ENCODE data around the gene PAOX.
"Not testable (repeated sequence)": the region's sequence is repeated elsewhere in the genome, so short reads cannot be mapped to it uniquely, and the experiment has no call there.

PAOX gene

DNA sequence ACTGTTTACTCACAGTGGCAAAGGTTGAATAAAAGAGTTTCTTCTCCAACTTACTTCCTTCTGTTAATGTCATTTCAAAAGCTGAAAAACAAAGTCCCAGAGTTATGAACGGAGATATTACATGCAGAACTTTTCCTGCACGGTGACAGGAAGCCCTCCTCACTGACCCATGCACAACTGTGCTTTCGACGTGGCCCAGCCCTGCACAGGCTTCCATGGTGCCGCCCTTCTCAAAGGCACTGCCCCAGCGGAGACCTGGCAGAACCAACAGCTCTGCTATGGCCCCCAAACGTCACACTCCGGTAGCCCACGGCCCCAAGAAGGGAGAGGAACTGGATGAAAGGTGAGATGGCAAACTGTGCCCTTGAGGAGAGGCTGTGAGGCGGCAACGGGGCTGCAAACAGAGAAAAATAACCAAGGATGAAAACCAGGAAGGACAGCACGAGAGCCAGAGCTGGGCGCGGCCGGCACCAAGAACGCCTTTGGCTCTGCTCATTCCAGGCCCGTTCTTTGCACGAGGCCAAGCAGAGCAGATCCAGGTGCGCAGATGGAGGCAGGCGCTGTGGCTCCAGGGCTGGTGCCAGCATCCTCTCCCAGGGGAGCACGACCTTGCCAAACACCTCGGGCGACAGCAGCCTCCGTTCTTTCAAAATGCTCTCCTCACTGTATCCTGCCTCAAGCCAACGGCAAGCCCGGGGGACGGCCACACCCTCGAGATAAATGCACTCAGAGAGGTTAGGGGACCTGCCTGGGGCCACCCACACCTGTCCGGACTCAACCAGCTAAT lies 14.2 kb upstream of the PAOX start:
- no peak for DNase-seq (ENCODE audit: low read depth, low spot score)

DNA sequence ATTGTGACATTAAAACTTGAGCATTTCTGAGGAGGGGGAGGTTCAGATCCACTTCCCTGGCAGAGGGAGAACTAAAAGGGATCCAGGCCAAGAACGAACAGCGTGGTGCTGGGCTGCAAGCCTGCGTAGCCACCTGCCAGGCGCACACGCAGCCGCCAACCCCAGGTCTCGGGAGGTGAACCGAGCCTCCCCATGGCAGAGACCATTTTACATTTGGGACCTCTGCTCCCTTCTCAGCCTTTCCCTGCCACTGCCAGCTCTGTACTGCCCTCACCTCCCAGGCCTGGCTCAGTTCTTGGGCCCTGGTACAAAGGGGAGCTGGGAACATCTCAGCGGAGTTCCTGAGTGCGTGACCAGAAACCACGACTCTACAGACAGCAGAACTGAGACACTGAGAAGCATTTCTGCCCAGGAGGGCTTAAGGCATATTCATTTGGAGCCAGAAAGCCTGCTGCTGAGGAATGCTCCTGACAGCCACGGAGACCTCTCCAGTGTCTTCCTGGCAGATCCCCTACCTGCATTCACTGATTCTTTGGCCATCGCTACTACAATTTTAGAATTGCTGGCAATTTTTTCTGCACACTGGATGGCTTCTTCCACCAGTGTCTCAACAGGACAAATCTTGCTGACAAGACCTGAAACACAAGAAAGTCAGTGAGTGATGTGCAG lies 13.5 kb upstream of the PAOX start:
- no peak for DNase-seq (ENCODE audit: low read depth, low spot score)

DNA sequence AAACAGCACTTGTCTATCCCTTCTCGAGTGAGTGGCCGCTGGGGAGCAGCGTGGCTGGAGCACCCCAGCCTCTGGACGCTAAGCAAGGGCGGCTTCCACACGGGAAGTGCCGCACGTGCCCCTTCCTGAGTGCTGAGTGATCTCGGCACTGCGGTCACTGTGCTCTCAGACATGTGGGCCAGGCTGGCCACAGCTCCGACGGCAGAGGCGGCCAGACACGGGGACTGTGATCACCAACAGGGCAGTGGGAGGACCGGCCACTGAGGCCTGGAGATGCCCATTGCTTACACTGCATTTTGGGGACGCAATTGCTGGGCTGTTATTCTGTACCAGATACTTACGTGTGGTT lies 13.0 kb upstream of the PAOX start:
- DNase-seq (ENCODE audit: low read depth, low spot score) = no peak

DNA sequence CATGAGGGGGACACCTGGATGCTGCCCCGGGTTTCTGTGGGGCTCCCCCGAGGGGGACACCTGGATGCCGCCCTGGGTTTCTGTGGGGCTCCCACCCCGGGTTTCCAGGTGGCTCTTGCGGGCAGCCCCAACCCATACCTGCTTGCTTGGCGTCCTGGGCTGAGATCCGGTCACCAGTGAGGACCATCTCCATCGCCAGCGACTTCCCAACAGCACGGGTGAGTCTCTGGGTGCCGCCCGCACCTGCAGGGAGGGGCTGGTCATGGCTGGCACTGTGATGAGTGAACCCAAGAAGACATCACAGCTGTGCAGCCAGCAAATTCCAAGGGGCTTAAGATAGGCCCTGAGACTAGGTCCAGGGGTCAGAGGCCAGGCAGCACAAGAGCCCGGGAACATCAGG lies 12.3 kb upstream of the PAOX start:
- DNase-seq (ENCODE audit: low read depth, low spot score) = no peak

DNA sequence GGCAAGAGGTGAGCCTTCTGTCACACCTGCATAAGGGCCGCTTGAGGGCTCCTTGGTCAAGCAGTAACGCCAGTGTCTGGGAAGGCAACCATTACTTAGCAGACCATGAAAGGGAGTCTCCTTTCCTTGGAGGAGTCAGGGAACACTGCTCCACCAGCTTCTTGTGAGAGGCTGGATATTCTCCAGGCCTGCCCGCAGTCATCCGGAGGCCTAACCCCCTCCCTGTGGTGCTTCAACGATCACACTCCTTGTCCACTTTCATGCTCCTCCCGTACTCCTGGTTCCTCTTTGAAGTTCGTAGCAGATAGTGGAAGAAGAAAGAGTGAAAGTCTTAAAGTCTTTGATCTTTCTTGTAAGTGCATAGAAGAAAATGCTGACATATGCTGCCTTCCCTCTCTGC lies 11.6 kb upstream of the PAOX start:
- not testable (repeated sequence) for DNase-seq (ENCODE audit: low read depth, low spot score)

DNA sequence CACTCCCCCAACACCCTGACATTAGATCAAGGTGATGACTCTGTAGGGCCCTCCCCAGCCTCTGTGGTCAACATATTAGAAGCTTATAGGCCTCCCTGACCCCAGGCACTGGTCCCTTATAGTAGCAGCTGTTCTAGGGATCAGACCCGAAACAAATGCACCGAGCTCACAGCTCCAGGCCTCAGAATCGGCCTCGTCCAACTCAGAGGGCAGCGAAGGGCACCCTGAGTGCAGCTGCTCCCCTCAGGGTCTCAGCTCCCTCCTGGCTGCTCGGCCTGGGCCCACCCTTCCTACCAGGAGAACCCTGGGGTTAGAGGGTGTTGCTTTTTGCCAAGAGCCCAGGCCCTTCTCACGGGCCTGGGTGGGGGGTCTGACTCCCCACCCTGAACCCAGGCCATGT lies 10.9 kb upstream of the PAOX start:
- DNase-seq (ENCODE audit: low read depth, low spot score) = no peak

DNA sequence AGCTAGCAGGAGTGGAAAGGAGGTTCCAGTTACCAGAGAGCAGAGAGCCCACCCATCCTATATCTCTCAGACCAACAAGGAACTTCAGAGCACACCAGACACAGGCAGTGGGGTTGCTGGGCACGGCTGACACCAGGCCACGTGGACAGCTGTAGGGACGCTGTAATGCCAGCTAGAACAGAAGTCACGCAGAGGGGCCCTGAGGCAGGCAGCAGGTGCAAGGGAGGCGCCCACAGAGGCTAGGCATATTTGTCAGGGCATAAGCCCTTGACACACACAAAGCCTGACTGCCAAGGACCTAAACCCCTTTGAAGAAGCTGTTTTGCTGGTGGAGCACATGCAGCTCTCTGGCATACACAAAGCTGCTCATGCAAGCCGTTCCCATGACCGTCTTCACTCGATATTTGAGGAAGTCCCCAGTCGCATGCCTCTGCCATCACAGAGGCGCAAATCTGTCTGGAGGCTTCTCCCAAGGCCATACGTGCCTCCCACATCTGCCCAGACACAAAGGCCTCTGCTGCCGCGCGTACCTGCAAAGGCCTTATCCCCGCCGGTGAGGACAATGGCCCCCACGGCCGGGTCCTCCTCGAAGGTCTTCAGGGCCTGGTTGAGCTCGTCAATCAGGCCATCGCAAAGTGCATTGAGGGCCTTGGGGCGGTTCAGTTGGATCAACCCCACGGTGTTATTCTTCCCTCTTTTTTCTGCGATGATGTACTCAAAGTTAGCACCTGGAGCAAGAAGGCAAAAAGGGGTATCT lies 8.9 kb upstream of the PAOX start:
- no peak for DNase-seq (ENCODE audit: low read depth, low spot score)

DNA sequence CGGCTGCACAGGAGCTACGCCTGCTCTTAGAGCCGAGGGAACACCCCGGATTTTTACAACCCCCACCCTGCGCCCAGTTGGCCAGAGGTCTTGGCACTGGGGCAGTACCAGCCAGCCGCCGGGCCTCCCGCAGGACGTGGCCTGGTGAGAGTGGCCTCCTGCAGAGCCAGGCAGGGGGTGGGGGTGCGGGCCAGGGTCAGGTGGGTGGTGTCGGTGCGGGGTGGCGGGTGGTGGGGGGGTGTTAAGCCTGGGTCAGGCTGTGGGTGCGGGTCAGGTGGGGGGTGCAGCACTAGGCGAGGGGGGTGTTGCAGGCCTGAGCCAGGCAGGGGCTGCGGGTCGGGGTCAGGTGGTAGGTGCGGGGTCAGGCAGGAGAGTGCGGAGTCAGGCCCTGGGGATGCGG lies 6.6 kb upstream of the PAOX start:
- DNase-seq (ENCODE audit: low read depth, low spot score) = no peak

DNA sequence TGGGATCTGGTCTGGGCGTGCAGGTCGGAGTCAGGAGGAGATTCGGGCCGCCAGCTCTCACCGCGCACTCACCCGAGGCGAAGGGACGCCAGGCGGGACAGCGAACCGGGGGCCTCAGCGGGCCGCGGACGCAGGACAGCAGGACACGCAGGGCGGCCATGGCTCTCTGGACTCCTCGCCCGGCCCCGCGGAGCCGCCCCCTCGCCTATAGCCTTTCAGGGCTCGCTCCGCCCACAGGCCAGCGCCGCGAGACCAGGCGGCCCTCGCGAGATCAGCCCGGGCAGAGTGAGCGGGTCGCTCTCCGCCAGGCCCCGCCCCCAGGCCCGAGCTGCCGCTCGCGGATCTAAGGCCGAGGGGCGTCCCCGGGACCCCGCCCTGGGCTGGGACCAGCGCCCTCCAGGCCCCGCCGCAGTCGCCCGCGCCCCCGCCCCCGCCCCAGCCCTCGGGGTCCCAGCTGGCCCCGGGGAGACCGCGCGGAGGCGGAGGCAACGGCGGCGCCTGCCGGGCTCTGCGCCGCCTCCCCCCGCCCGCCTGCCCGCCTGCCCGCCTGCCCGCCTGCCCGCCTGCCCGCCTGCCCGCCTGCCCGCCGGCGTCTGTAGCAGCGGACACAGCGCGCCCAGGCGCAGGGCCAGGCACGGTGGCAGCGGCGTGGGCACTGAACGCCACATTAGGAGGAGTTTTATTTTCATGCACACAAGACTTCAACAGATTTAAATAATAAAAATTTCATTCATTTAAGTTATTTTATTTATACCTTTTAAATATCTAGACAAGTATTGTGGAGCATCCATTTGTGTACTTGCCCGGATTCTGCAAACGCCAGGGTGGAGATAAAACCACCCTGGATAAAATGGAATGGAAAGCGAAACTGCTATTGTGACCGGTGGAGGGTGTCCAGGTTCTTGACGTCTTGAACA lies 5.6 kb upstream of the PAOX start, which contains the start of gene ECHS1:
Gene ECHS1 (minus strand): TSS at position 181 of the 917 bp plus-strand sequence. CDS start 21 bp downstream, at position 160.
- peak; percentile 98 for DNase-seq (ENCODE audit: low read depth, low spot score)

DNA sequence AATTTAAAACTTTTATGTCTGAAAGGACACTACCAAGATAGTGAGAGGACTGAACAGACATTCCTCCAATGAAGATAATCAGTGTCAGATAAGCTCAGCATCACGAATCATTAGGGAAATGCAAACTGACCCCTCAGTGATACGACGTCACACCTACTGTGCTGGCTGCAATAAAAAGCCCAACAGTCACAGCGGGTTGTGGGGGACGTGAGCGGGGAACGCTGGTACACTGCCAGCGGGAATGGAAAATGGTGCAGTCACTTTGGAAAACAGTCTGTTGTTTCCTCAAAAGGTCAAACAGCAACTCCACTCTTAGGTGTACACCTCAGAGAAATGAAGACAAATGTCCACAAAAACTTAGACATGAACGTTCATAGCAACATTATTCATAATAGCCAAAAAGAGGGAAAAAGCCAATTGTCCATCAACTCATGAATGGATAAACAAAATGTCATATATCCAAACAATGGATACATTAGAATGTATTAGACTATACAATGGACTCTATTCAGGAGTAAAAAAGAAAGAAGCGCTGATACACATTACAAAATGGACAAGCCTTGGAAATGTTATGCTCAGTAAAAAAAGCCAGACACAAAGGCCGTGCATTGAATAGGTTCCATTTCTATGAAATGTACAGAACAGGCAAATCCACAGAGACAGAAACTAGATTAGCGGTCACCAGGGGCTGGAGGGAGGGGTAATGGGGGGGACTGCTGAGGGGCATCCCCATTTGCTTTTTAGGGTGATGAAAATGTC lies 3.5 kb upstream of the PAOX start:
- no peak for DNase-seq (ENCODE audit: low read depth, low spot score)

DNA sequence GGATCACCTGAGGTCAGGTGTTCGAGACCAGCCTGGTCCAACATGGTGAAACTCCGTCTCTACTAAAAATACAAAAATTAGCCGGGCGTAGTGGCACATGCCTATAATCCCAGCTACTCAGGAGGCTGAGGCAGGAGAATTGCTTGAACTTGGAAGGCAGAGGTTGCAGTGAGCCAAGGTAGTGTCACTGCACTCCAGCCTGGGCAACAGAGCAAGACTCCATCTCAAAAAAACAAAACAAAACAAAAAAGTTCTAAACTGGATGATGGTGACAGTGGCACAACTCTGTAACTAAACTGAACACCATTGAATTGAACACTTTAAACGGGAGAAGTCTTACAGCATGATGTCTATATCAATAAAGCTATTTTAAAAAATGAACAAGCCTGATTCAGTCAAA lies 2.9 kb upstream of the PAOX start:
- DNase-seq (ENCODE audit: low read depth, low spot score) = not testable (repeated sequence)

DNA sequence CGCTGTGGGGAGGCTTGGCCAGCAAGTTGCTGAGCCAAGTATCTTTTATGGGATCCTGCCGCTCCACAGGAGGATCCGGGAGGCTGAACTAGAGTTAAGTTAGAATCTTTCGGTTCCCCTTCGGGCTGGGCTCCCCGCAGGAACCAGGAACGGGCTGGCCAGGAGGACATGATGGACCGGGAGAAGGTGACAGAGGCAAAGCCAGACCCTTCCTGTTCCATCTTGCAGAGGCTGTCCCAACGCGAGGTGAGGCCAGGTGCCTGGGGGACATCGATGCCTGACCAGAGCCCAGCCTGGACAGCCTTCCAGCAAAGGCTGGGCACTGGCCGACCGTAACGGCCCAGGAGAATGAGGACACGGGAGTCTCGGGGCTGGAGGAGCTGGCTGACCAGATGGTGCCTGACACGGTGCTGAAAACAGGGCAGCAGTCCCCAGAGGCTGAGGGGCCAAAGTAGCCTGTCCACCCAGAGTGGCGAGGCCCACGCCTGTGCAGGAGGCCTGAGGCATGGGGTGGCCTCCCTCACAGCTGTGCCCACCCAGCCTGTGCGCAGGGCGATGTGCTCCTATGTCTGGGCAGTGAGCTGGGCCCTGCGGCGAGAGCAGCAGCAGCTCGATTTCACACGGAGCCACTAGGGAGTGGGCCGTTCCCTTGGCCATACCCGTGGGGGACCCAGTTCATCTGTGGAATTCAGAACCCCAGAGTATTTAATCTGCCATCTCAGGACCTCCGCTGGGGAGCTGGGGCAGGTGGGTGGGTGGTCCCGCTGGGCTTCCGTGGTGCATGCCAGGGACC lies 1.8 kb upstream of the PAOX start:
- DNase-seq (ENCODE audit: low read depth, low spot score) = no peak

DNA sequence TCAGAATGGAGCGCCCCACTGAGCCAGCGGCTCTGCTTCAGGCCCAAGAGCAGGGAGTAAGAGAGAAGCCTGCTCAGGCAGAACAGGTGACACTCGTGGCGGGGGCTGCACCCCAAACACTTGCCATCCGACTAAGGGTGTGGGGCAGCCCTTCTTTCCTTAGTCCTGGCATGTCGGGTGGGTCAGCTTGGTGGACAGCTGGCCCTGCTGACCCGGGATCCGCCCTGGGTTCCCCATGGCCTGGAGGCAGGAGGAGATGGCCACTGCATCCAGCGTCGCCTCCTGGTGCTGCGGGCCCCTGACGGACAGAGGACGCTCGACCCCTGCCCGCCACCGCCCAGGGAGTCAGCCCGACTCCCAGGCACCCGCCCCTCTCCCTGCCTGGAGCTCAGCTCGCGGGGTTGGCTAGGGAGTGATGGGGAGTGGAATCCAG lies 1.2 kb upstream of the PAOX start:
- no peak for DNase-seq (ENCODE audit: low read depth, low spot score)

DNA sequence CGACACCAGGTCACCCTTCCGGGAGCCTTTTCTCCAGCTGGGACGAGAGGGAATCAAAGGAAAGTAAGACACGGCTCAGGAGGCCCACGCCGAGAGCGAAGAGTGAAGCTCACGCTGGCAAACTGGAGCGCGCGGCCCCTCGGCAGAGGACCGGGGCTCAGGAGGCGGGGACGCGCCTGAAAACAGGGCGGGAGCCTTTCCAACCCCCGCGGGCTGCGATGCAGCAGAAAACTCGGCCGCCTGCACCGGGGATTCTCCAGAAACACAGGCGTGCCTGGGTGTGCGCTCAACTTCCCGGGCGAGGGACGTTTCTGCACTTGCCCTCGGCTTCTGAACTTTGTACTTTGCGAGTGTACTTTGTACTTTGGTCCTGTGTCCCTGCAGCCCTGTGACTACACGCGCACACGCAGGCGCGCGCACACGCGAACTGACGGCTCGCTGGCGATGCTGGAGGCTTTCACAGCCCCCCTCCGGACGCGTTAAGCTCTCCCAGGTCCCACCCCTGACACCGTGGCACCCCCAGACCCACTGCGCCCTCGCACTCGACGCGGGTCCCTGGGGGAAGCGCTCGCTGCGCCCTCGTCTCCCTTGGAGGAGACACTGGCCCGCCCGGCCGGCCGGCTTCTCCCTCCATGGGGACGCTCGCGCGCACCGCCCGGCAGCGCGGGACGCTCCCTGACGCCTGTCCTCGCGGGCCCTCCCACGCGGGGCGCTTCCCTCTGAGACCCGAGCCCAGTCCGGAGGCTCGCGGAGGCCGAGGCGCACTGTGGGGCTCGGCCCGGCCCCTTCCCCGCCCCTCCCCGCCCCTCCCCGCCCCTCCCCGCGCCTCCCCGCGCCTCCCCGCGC lies 588 bp upstream of the PAOX start:
- DNase-seq (ENCODE audit: low read depth, low spot score) = peak; percentile 73

DNA sequence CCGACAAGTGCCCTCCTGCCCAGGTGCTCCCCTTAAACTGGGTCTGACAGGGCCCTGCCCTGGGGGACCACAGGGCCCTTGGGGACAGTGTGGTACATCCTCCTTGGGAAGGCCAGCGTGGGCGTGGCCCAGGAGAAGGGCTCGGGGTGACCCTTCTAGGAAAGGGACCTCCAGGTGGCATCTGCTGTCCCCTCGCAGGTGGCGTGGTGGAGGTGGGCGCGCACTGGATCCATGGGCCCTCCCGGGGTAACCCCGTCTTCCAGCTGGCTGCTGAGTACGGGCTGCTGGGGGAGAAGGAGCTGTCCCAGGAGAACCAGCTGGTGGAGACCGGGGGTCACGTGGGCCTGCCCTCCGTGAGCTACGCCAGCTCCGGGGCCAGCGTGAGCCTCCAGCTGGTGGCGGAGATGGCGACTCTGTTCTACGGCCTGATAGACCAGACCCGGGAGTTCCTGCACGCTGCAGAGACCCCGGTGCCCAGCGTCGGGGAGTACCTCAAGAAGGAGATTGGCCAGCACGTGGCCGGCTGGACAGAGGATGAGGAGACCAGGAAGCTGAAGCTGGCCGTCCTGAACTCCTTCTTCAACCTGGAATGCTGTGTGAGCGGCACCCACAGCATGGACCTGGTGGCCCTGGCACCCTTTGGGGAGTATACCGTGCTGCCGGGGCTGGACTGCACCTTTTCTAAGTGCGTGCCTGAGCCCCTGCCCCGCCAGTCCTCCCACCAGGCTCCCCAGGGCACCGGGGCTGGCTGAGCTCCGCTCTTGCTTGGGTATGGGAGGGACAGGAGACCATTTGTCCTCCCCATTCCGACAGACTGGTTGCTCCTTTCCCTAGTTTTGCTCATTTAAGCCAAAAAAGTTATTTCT lies 972 bp downstream of the PAOX start:
- DNase-seq (ENCODE audit: low read depth, low spot score) = no peak

DNA sequence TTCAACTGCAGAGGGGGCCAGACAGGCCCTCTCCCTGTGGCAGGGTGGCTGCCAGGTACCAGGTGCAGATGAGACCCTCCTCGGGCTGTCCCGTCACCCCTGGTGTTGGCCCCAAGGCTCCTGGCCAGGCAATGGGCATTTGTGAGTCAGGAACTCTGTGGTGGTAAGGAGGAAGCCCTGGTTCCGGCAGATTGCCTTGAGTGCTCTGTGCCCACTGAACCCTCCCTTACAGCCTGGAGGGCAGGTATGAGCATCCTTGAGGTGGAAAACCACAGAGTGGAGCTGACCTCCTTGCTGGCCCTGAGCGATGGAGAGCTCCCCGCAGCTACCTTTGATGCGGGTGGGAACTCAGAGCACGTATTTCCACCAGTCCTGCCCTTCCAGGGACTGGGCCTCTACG lies 2.0 kb downstream of the PAOX start:
- no peak for DNase-seq (ENCODE audit: low read depth, low spot score)

DNA sequence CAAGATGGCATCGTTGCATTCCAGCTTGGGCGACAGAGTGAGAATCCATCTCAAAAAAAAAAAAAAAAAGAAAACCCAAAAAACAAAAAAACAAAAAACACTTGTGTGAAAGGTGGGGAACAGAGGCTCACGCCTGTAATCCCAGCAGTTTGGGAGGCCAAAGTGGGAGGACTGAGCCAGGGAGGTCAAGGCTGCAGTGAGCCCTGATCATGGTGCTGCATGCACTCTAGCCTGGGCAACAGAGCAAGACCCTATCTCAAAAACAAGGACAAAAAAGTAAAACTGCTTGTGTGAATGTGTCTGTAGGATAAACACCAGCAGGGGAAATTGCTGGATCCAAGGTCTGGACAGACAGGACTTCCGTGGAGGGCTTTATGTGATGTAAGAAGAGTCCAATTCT lies 4.5 kb downstream of the PAOX start:
- DNase-seq (ENCODE audit: low read depth, low spot score) = no peak

DNA sequence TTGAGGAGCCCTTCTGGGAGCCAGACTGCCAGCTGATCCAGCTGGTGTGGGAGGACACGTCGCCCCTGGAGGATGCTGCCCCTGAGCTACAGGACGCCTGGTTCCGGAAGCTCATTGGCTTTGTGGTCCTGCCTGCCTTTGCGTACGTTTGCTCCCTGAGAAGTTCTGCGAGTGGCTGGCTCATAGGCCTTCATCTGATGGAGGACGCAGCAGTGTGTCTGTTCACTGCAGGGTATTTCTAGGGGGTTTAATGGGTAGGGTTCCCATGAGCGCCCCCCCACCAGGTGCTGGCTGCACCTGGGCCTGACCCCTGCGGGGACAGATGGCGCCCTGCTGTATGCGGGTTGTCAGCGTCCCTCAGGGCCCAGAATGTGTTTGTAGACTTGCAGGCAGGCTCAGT lies 5.0 kb downstream of the PAOX start:
- no peak for DNase-seq (ENCODE audit: low read depth, low spot score)

Data from astrocyte of the hippocampus (primary cell).